ENCODE results near the gene SLC47A2. TPM values are rescaled to one million over a fixed set of nuclear protein-coding genes. Genes with fewer than 3 reads are reported as not detected.

SLC47A2 gene
- total and polyA plus RNA-seq, 9 of the 15 experiments (the other 6 are each of a cell fraction or from before 2014, with no cell fraction given): not detected

GRCh38 chr17:19648475-19649273 is 67.7 kb downstream of the SLC47A2 start, which contains the start of gene ALDH3A2 (continued):
- TF ChIP-seq, protein P1, sequence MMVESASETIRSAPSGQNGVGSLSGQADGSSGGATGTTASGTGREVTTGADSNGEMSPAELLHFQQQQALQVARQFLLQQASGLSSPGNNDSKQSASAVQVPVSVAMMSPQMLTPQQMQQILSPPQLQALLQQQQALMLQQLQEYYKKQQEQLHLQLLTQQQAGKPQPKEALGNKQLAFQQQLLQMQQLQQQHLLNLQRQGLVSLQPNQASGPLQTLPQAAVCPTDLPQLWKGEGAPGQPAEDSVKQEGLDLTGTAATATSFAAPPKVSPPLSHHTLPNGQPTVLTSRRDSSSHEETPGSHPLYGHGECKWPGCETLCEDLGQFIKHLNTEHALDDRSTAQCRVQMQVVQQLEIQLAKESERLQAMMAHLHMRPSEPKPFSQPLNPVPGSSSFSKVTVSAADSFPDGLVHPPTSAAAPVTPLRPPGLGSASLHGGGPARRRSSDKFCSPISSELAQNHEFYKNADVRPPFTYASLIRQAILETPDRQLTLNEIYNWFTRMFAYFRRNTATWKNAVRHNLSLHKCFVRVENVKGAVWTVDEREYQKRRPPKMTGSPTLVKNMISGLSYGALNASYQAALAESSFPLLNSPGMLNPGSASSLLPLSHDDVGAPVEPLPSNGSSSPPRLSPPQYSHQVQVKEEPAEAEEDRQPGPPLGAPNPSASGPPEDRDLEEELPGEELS (CRISPR knock-in tag; IDR thresholded peaks at IDR 0.05; ENCODE audit: borderline replicate concordance): no peak
- TF ChIP-seq TCF7 (IDR thresholded peaks at IDR 0.05; ENCODE audit: borderline replicate concordance) (no peak), CBX3 (IDR thresholded peaks at IDR 0.05; ENCODE audit: borderline replicate concordance in 1 of 2, low read length in 2 of 2) (no peak), MCM2 (IDR thresholded peaks at IDR 0.05; ENCODE audit: low read depth) (no peak), MAFK (IDR thresholded peaks at IDR 0.05; ENCODE audit: low read length) (no peak), ZNF184 (CRISPR knock-in tag; IDR thresholded peaks at IDR 0.05) (no peak), ZNF740 (CRISPR knock-in tag; IDR thresholded peaks at IDR 0.05) (no peak), ZNF740 (tag; IDR thresholded peaks at IDR 0.05) (no peak), MLLT1 (IDR thresholded peaks at IDR 0.05) (no peak), NR1H2 (CRISPR knock-in tag; IDR thresholded peaks at IDR 0.05) (no peak)
- TF ChIP-seq, protein P2, sequence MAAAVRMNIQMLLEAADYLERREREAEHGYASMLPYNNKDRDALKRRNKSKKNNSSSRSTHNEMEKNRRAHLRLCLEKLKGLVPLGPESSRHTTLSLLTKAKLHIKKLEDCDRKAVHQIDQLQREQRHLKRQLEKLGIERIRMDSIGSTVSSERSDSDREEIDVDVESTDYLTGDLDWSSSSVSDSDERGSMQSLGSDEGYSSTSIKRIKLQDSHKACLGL (CRISPR knock-in tag; IDR thresholded peaks at IDR 0.05; ENCODE audit: borderline replicate concordance, poor library complexity, severe bottlenecking): no peak
- TF ChIP-seq, protein P3, sequence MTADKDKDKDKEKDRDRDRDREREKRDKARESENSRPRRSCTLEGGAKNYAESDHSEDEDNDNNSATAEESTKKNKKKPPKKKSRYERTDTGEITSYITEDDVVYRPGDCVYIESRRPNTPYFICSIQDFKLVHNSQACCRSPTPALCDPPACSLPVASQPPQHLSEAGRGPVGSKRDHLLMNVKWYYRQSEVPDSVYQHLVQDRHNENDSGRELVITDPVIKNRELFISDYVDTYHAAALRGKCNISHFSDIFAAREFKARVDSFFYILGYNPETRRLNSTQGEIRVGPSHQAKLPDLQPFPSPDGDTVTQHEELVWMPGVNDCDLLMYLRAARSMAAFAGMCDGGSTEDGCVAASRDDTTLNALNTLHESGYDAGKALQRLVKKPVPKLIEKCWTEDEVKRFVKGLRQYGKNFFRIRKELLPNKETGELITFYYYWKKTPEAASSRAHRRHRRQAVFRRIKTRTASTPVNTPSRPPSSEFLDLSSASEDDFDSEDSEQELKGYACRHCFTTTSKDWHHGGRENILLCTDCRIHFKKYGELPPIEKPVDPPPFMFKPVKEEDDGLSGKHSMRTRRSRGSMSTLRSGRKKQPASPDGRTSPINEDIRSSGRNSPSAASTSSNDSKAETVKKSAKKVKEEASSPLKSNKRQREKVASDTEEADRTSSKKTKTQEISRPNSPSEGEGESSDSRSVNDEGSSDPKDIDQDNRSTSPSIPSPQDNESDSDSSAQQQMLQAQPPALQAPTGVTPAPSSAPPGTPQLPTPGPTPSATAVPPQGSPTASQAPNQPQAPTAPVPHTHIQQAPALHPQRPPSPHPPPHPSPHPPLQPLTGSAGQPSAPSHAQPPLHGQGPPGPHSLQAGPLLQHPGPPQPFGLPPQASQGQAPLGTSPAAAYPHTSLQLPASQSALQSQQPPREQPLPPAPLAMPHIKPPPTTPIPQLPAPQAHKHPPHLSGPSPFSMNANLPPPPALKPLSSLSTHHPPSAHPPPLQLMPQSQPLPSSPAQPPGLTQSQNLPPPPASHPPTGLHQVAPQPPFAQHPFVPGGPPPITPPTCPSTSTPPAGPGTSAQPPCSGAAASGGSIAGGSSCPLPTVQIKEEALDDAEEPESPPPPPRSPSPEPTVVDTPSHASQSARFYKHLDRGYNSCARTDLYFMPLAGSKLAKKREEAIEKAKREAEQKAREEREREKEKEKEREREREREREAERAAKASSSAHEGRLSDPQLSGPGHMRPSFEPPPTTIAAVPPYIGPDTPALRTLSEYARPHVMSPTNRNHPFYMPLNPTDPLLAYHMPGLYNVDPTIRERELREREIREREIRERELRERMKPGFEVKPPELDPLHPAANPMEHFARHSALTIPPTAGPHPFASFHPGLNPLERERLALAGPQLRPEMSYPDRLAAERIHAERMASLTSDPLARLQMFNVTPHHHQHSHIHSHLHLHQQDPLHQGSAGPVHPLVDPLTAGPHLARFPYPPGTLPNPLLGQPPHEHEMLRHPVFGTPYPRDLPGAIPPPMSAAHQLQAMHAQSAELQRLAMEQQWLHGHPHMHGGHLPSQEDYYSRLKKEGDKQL (CRISPR knock-in tag; IDR thresholded peaks at IDR 0.05; ENCODE audit: borderline replicate concordance): no peak
- TF ChIP-seq, protein P4, sequence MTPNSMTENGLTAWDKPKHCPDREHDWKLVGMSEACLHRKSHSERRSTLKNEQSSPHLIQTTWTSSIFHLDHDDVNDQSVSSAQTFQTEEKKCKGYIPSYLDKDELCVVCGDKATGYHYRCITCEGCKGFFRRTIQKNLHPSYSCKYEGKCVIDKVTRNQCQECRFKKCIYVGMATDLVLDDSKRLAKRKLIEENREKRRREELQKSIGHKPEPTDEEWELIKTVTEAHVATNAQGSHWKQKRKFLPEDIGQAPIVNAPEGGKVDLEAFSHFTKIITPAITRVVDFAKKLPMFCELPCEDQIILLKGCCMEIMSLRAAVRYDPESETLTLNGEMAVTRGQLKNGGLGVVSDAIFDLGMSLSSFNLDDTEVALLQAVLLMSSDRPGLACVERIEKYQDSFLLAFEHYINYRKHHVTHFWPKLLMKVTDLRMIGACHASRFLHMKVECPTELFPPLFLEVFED (CRISPR knock-in tag; conservative IDR thresholded peaks at IDR 0.05): no peak
